Testis (tissue), 3 donors: ENCODE measurements around the gene NPAS3. TPM values are rescaled to one million over a fixed set of nuclear protein-coding genes. Genes with fewer than 3 reads are reported as not detected.

Experiments
- DNase-seq: peaks from one replicate; pipeline ENCODE4 v3.0.0-alpha.2; 2019
- H3K27ac ChIP-seq, 2 donors: fragments of 200-600 bp; sonication (generic); one replicate each; pipeline ENCODE4 v1.5.1; 2019
- H3K27me3 ChIP-seq: fragments of 200-600 bp; sonication (generic); one replicate; pipeline ENCODE4 v1.5.1; 2019
- H3K36me3 ChIP-seq: fragments of 200-600 bp; sonication (generic); one replicate; pipeline ENCODE4 v1.5.1; 2017; ENCODE audit warnings: low read depth; ENCODE audit errors: missing control alignments
- H3K4me1 ChIP-seq: fragments of 200-600 bp; sonication (generic); one replicate; pipeline ENCODE4 v1.5.1; 2019
- H3K4me3 ChIP-seq, 2 donors: fragments of 200-600 bp; sonication (generic); one replicate each; pipeline ENCODE4 v1.5.1; 2017 to 2019
- H3K9me3 ChIP-seq: fragments of 200-600 bp; sonication (generic); one replicate; pipeline ENCODE4 v1.5.1; 2017
- POLR2A ChIP-seq: fragments of 450-650 bp; IDR thresholded peaks from one replicate; pipeline ENCODE4 v1.6.1; 2017; ENCODE audit warnings: antibody characterized with exemption, mild to moderate bottlenecking, moderate library complexity
- WGBS, 2 donors: methylation state at CpG; one replicate each; pipeline ENCODE4 v1.1.5; 2018; 5-methylcytosine and 5-hydroxymethylcytosine counted together
- intact Hi-C: fragments of 100-400 bp; cut with DNase I; formaldehyde crosslinking; loops from one replicate; pipeline ENCODE4 v1.15.1; 2023; ENCODE audit warnings: low total_unique reads
- polyA plus RNA-seq: library from polyadenylated mRNA; stranded (reverse); fragments of 350-450 nt; fragmentation: Illumina TruSeq; extraction: RNeasy Lipid Tissue Mini Kit (QIAGEN cat#74804); gene quantifications from one replicate; pipeline ENCODE4 v1.2.3, GENCODE V29; 2014; ENCODE audit warnings: low read depth, low replicate concordance; ENCODE audit not compliant: insufficient read depth
- total RNA-seq, 2 donors: library from RNA; depleted of rRNA; stranded (reverse); fragments of >200 nt; gene quantifications; one replicate each; pipeline ENCODE4 v1.2.3, GENCODE V29; 2016
- TF ChIP-seq, protein P1 (sequence below), 3 experiments: fragments of 450-650 bp in 2 of 3; fragments of 200-600 bp in 1 of 3; sonication (generic) in 1 of 3; IDR thresholded peaks; one replicate each; pipeline ENCODE4 v1.5.1; 2016 to 2019; ENCODE audit warnings: antibody characterized with exemption in 3 of 3, mild to moderate bottlenecking in 2 of 3, moderate library complexity in 1 of 3

NPAS3 gene
- total and polyA plus RNA-seq, 3 donors from 2014 or later = 1.1 to 3.7 (median 1.8) TPM

DNA sequence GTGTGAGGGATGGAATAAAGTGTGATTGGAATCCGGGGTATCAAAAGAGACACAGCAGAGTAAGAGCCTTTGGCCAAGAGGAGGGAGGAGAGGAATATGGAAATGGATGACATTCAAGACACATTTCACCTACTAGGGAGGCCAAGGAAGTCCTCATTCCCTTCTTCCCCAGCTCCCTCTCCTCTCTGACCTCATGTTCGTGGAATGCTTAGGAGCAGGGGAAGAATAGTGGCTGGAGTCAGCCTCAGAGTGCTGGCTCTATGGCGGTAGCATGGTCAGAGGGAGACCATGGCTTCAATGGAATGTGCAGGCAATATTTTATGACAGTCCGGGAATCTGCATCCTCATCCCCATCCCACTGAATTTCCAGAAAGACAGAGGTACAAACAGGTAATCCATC lies 815.6 kb downstream of the NPAS3 start:
- intact Hi-C loops = no loop called here
- 83 to 85% methylated on average over 4 of the region's 4 CpGs for WGBS, 2 donors
- Histone ChIP-seq H3K9me3 (no peaks in the 10 kb centered on the region), H3K4me3 (no peak overlapping the region), H3K27ac (no peak overlapping the region), H3K4me1 (no peaks in the 10 kb centered on the region), H3K36me3 (no peaks in the 10 kb centered on the region), H3K27me3 (no peaks in the 10 kb centered on the region)
- DNase-seq = no peak
- no peak for TF ChIP-seq POLR2A
- TF ChIP-seq, protein P1, sequence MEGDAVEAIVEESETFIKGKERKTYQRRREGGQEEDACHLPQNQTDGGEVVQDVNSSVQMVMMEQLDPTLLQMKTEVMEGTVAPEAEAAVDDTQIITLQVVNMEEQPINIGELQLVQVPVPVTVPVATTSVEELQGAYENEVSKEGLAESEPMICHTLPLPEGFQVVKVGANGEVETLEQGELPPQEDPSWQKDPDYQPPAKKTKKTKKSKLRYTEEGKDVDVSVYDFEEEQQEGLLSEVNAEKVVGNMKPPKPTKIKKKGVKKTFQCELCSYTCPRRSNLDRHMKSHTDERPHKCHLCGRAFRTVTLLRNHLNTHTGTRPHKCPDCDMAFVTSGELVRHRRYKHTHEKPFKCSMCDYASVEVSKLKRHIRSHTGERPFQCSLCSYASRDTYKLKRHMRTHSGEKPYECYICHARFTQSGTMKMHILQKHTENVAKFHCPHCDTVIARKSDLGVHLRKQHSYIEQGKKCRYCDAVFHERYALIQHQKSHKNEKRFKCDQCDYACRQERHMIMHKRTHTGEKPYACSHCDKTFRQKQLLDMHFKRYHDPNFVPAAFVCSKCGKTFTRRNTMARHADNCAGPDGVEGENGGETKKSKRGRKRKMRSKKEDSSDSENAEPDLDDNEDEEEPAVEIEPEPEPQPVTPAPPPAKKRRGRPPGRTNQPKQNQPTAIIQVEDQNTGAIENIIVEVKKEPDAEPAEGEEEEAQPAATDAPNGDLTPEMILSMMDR (IDR thresholded peaks at IDR 0.05) = no peak

DNA sequence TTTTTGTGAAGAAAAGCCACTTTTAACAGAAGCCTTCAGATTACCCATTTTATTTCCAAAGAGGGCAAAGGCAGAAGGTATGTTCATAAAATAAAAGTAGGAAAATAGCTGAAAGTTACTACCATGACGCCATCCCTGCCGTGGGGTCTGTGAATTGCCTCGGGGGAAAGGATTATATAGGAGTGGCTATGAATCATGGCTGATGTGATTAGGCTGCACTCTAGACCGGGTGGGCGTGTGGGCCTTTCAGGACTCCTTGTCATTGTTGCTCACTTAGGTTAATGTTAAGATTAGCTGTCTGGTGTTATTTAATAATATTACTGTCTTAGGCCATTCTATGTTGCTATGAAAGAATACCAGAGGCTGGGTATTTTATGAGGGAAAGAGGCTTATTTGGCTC lies 816.7 kb downstream of the NPAS3 start:
- TF ChIP-seq POLR2A = no peak
- TF ChIP-seq, protein P1 (IDR thresholded peaks at IDR 0.05) = no peak
- H3K4me1 ChIP-seq = no peaks in the 10 kb centered on the region
- no peak overlapping the region for H3K4me3 ChIP-seq
- no peaks in the 10 kb centered on the region for H3K27me3 ChIP-seq
- 86 to 89% methylated on average over 5 of the region's 5 CpGs for WGBS, 2 donors
- no peaks in the 10 kb centered on the region for H3K36me3 ChIP-seq
- no peak for DNase-seq
- intact Hi-C loops = no loop called here
- no peak overlapping the region for H3K27ac ChIP-seq
- H3K9me3 ChIP-seq = no peaks in the 10 kb centered on the region

DNA sequence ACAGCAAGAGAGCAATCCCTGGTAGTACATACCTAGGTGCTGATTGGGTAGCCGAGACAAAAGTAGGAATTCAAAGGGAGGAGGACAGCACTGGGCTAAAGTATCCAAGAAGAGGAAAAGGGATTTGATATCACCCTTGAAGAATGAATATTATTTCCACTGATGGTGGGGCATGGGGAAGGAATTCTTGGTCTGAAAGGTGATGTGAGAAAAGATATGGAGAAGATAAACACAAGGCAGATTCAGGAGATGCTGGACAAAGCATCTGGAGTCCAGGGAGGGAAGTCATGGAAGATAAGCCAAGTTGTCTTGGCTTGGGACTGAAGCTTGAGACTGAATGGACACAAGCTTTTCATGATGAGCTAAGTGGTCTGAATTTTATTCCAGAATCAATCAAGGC lies 818.2 kb downstream of the NPAS3 start:
- WGBS, 2 donors = 0 to 100% methylated on average over 1 of the region's 1 CpG
- TF ChIP-seq, protein P1 (IDR thresholded peaks at IDR 0.05) = no peak
- TF ChIP-seq POLR2A = no peak
- intact Hi-C loops = no loop called here
- Histone ChIP-seq H3K36me3 (no peaks in the 10 kb centered on the region), H3K27me3 (no peaks in the 10 kb centered on the region), H3K4me3 (no peak overlapping the region), H3K9me3 (no peaks in the 10 kb centered on the region), H3K27ac (no peak overlapping the region), H3K4me1 (no peaks in the 10 kb centered on the region)
- DNase-seq = no peak

DNA sequence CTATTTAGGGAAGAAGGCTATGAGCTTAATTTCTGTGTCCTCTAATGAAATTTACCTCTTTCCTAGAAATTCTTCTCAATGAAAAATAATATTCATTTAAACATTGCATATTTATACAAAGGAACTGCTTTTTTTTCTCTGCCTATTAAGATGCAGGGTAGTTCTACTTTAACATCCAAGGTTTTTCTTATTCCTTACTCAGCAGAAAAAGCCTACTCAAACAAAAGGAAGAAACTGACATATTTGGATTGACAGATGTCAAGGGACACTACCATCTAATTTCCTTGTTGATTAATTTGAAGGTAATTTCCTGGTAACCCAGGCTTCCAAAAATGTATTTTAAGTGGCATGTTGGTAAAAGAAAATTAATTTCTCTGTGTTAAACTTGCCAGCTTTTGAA lies 819.9 kb downstream of the NPAS3 start:
- Histone ChIP-seq H3K27me3 (no peaks in the 10 kb centered on the region), H3K27ac (no peak overlapping the region), H3K36me3 (no peaks in the 10 kb centered on the region), H3K4me3 (no peak overlapping the region), H3K9me3 (no peaks in the 10 kb centered on the region), H3K4me1 (no peaks in the 10 kb centered on the region)
- intact Hi-C loops = no loop called here
- TF ChIP-seq, protein P1 (IDR thresholded peaks at IDR 0.05) = no peak
- no peak for TF ChIP-seq POLR2A
- no peak for DNase-seq

DNA sequence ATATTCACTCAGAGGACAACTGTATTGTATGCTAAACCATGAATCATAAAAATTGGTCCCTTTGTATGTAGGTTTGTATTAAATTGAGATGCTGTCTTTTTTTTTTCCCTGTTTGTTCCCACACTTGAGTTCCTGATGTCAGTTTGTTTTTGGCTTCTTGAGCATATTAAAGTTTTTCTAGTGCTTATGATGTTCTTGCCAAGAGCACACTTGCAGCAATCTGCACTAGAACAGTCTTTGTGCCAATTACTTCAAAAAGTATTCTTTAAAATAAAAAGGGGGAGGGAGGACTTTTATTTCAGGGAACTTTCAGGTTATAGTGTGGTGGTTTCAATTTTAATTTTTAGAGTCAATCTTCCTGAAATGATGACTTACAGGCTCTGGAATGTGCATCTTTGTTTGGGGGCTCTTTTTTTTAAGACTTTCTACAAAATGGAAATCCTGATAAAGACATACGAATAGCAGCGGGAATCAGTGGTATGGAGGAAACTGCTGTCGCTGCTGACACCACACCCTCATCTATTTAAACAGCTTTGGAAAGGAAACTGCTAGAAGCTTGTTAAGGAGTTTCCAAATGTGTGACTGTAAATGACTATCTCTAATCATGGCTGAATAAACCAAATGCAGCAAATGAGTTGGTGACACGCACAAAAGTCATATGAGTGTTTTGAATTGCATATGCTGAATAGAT lies 823.6 kb downstream of the NPAS3 start:
- Histone ChIP-seq H3K27ac (no peak overlapping the region), H3K4me3 (no peak overlapping the region), H3K4me1 (no peaks in the 10 kb centered on the region), H3K9me3 (no peaks in the 10 kb centered on the region), H3K36me3 (no peaks in the 10 kb centered on the region), H3K27me3 (no peaks in the 10 kb centered on the region)
- whole genome bisulfite sequencing, 2 donors = 40 to 47% methylated on average over 4 of the region's 4 CpGs
- no peak for DNase-seq
- intact Hi-C loops = no loop called here
- TF ChIP-seq POLR2A = no peak
- TF ChIP-seq, protein P1 (IDR thresholded peaks at IDR 0.05) = no peak
